ENCODE measurements around the gene CDH8. TPM values are rescaled to one million over a fixed set of nuclear protein-coding genes. Genes with fewer than 3 reads are reported as not detected.

CDH8 gene
- total RNA-seq, 2 donors from 2014 or later, result not detected

DNA sequence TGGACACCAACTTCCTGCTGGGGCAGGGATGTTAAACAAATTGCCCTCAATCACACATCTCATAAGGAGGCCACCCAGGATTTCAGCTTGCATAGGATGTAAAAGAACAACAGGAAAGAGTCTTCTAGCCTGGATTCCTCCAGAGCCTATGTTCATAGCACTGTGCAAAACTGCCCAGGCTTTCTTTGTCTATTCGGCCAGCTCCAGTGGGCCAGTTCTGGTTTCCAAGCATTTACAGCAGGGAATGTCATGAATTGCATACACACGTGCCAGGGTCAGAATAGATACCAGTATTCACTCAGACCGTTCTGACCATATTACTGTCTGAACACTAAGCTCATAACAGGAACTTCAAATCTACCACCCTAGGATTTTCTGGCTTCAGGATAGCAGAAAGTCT lies 273.2 kb downstream of the CDH8 start:
- Histone ChIP-seq H3K9me3 (no peaks in the 10 kb centered on the region), H3K27ac (no peak overlapping the region), H3K4me3 (no peak overlapping the region), H3K36me3 (replicated peaks in 1 of 2; ENCODE audit: insufficient read depth in 1 of 2, low read depth in 2 of 2) (no peaks in the 10 kb centered on the region), H3K4me1 (no peaks in the 10 kb centered on the region), H3K27me3 (no peaks in the 10 kb centered on the region)
- intact Hi-C loops (cut with DNase I), result no loop called here
- ATAC-seq (no peak), DNase-seq (no peak)
- 40% methylated on average over 3 of the region's 3 CpGs for WGBS, 2 donors
- TF ChIP-seq CTCF (IDR thresholded peaks at IDR 0.05) (no peak), POLR2A (IDR thresholded peaks at IDR 0.05) (no peak)

DNA sequence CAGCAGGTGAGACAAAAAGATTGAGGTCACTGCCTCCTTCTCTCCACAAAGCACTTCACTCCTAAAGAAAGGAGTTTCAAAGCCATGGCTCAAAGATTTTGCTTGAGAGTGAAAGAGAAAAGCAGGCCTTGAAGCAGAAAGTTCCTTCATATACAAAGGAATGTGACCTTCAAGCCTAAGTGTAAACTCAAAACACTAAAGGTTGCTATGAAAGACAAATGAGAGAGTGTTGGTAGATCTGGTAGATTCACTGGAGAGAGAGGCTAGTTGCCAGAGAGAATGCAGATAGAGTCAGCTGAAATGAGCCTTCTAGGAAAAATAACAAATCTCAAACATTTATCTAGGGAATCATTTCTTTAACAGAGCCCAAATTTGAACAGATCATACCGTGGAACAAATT lies 305.2 kb downstream of the CDH8 start:
- no peak for ATAC-seq
- no peaks in the 10 kb centered on the region for H3K36me3 ChIP-seq (replicated peaks in 1 of 2; ENCODE audit: insufficient read depth in 1 of 2, low read depth in 2 of 2)
- no peak for DNase-seq
- no peak for TF ChIP-seq CTCF (IDR thresholded peaks at IDR 0.05)
- no peak for TF ChIP-seq POLR2A (IDR thresholded peaks at IDR 0.05)
- H3K4me1 ChIP-seq, result no peaks in the 10 kb centered on the region
- intact Hi-C loops (cut with DNase I), result no loop called here
- no peak overlapping the region for H3K4me3 ChIP-seq
- no peak overlapping the region for H3K27ac ChIP-seq
- no peaks in the 10 kb centered on the region for H3K27me3 ChIP-seq
- H3K9me3 ChIP-seq, result no peaks in the 10 kb centered on the region
- WGBS, 2 donors, result 50 to 70% methylated on average over 1 of the region's 1 CpG

DNA sequence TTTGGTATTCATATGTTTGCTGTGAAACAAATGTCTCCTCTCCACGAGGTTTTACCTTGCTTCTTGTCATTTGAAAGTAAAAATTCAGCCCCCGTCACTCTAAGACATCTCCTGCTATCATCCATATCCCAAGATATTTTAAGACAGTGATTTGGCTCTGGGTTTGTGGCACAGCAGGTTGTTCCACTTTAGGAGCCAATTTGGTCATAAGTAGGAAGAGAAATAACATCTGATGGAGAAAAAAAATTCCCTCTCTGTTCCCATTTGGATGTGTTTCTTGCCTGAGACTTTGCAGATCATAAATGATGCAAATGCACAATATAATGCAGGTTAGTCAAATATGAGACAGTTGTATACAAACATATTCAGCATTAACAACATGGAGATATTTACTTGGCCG lies 309.5 kb downstream of the CDH8 start:
- Histone ChIP-seq H3K4me3 (no peak overlapping the region), H3K4me1 (no peaks in the 10 kb centered on the region), H3K36me3 (replicated peaks in 1 of 2; ENCODE audit: insufficient read depth in 1 of 2, low read depth in 2 of 2) (no peaks in the 10 kb centered on the region), H3K27ac (no peak overlapping the region), H3K27me3 (no peaks in the 10 kb centered on the region), H3K9me3 (no peaks in the 10 kb centered on the region)
- DNase-seq, result no peak
- WGBS, 2 donors, result 50 to 52% methylated on average over 3 of the region's 3 CpGs
- intact Hi-C loops (cut with DNase I), result no loop called here
- TF ChIP-seq CTCF (IDR thresholded peaks at IDR 0.05), result no peak
- no peak for TF ChIP-seq POLR2A (IDR thresholded peaks at IDR 0.05)
- no peak for ATAC-seq

DNA sequence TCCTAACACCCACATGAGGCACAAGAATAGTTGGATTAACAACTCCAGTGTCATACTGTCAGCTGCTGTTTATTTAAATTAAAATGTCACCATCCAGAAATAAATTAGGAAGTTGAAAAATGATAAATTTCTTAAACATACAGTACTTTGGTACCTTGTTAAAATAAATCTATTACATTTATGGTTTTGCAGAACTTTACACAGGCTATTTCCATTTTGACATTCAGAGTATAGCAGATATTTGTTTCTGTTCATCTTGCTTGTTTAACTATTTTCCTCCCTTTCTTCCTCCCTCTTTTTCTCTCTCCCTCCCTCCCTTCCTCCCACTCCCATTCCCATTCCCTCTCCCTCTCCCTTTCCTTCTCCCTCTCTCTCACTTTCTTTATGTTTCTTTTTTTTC lies 310.1 kb downstream of the CDH8 start:
- ATAC-seq (no peak), DNase-seq (no peak)
- Histone ChIP-seq H3K27ac (no peak overlapping the region), H3K9me3 (no peaks in the 10 kb centered on the region), H3K4me1 (no peaks in the 10 kb centered on the region), H3K4me3 (no peak overlapping the region), H3K36me3 (replicated peaks in 1 of 2; ENCODE audit: insufficient read depth in 1 of 2, low read depth in 2 of 2) (no peaks in the 10 kb centered on the region), H3K27me3 (no peaks in the 10 kb centered on the region)
- intact Hi-C loops (cut with DNase I), result no loop called here
- TF ChIP-seq POLR2A (IDR thresholded peaks at IDR 0.05) (no peak), CTCF (IDR thresholded peaks at IDR 0.05) (no peak)

GRCh38 chr16:61721544-61721943 lies 314.7 kb downstream of the CDH8 start:
- intact Hi-C loops (cut with DNase I), result no loop called here
- WGBS, 2 donors, result 33 to 49% methylated on average over 3 of the region's 3 CpGs
- Histone ChIP-seq H3K9me3 (no peaks in the 10 kb centered on the region), H3K27ac (no peak overlapping the region), H3K27me3 (no peaks in the 10 kb centered on the region), H3K4me3 (no peak overlapping the region), H3K4me1 (no peaks in the 10 kb centered on the region), H3K36me3 (replicated peaks in 1 of 2; ENCODE audit: insufficient read depth in 1 of 2, low read depth in 2 of 2) (no peaks in the 10 kb centered on the region)
- DNase-seq (no peak), ATAC-seq (no peak)
- no peak for TF ChIP-seq CTCF (IDR thresholded peaks at IDR 0.05)
- no peak for TF ChIP-seq POLR2A (IDR thresholded peaks at IDR 0.05)

All from body of pancreas (tissue), 4 donors.